Right lobe of liver (tissue), 4 donors: ENCODE results near the gene MROH2B.

Source experiments
- CTCF ChIP-seq, 4 donors: fragments of 200-600 bp in 3 of 4; fragments of 450-650 bp in 1 of 4; IDR thresholded peaks; one replicate each; pipeline versions ENCODE4 v1.5.1 to v1.8.0; 2016 to 2022; ENCODE audit warnings: antibody characterized with exemption in 4 of 4, mild to moderate bottlenecking in 2 of 4
- POLR2A ChIP-seq: fragments of 450-650 bp; IDR thresholded peaks from one replicate; pipeline ENCODE4 v1.6.1; 2017; ENCODE audit warnings: antibody characterized with exemption, mild to moderate bottlenecking
- donor health status: DM: no; HTN: no; CAD: no.
- donor health status: DM: no; HTN: no; CAD: no.
- donor health status: DM: no; HTN: yes; CAD: no.

DNA sequence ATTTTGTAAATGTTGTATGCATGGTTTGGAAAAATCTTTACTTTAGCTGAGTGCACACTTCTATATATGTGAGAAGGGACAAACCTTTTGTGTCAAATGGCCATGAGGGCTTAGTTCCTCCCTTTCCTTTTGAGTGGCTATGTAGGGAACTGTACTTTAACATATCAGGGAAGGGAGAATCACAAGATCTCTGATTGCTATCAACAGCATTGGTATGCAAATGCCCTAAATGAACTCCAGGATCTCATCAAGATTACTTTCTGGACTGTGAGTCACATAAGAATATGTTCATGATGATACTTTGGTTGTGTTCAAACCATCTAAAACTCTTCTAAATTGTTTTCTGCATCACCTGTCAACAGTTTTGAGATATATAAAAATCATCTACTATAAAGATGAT lies 31.2 kb upstream of the MROH2B start:
- TF ChIP-seq CTCF (IDR thresholded peaks at IDR 0.05) = no peak
- TF ChIP-seq POLR2A = no peak
